HG02623 (cell line): ENCODE results near the gene SLC25A10.

Source experiments
- ATAC-seq: cut with Tn5 transposase; IDR thresholded peaks from one replicate; pipeline ENCODE4 v1.9.1; 2021; ENCODE audit warnings: moderate library complexity; ENCODE audit not compliant: unreplicated experiment

Gene SLC25A10

GRCh38 chr17:81705518-81706231, 6.4 kb upstream of the SLC25A10 start:
- no peak for ATAC-seq

DNA sequence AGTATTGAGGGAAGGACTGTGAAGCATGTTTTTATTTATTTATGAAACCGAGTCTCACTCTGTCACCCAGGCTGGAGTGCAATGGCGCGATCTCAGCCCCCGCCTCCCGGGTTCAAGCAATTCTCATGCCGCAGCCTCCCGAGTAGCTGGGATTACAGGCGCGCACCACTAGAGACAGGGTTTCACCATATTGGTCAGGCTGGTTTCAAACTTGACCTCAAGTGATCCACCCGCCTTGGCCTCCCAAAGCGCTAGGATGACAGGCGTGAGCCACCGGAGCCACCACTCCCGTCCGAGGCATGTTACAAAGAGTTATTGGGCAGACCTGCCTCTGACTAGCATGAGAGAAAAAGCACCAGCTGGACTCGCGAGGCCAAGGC, 5.9 kb upstream of the SLC25A10 start:
- ATAC-seq: no peak

DNA sequence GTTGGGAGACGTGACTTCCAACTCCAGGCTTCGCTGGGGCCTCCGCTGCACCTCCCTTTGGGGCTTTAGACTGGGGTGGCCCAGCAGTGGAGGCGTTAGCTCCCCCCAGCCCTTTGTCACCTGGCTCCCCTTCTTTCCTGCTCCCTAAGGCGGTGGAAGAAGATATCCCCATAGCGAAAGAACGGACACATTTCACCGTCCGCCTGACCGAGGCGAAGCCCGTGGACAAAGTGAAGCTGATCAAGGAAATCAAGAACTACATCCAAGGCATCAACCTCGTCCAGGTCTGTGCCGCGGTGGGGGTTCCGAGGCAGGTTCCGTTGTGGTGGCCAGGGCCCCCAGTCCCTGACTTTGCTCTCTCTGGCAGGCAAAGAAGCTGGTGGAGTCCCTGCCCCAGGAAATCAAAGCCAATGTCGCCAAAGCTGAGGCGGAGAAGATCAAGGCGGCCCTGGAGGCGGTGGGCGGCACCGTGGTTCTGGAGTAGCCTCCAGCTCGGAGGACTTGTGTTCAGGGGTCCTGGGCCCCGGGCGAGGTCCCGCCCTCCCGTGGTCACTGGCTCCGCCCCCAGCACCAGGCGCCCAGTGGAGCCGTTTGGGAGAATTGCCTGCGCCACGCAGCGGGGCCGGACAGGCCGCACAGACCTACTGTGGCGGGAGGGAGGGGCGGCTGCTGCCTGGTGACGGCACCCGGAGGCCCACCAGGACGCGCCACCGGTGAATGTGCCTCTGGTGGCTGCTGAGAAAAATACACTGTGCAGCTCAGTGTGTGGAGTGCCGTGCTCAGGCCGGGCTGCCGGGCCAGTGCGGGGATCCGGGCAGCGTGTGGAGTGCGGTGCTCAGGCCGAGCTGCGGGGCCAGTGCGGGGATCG, 5.1 kb upstream of the SLC25A10 start:
- ATAC-seq: no peak

DNA sequence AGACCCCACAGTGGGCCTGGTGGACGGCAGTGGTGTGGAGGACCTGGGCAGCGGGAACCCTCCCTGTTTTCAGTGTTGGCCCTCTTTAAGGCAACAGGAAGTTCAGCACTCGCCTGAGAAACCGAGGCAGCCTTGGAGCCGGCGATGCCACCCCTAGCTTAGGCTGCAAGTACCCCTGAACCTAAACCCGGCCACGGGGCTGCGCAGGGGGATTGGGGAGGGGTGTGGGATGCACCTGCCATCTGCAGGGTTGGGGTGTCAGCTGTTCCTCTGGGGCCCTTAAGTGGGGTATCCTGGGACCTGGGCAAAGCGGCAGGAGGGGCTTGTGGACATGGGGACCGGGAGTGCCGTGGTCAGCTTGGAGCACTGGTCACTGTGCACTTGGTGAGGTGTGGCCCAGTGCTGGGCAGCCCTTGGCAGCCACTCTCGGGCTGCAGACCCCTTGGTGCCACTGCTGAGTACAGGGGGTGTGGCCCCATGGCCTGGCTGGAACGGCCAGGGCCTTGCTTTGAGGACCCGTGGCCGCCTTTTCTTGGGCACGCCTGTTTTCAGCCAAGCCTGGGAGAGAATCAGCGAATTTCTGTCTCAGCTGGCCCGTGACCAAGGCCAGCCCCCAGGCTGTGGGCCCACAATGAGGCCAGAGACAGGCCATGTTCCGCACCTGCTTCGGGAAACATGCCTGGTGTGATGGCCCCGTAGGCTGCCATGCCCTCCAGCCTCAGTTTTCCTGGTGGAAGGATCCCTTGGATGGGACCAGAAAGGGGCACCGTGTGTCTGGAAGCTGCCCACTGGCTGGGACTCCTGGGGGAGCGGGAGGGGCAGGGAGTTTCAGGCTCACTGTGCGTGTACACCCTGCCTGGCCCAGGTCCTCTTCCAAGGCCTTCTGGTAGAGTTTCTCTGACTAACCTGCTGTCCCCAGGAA, 4.1 kb upstream of the SLC25A10 start:
- ATAC-seq: no peak

- ATAC-seq: no peak
Observed at GRCh38 chr17:81708739-81709185, 3.3 kb upstream of the SLC25A10 start.

DNA sequence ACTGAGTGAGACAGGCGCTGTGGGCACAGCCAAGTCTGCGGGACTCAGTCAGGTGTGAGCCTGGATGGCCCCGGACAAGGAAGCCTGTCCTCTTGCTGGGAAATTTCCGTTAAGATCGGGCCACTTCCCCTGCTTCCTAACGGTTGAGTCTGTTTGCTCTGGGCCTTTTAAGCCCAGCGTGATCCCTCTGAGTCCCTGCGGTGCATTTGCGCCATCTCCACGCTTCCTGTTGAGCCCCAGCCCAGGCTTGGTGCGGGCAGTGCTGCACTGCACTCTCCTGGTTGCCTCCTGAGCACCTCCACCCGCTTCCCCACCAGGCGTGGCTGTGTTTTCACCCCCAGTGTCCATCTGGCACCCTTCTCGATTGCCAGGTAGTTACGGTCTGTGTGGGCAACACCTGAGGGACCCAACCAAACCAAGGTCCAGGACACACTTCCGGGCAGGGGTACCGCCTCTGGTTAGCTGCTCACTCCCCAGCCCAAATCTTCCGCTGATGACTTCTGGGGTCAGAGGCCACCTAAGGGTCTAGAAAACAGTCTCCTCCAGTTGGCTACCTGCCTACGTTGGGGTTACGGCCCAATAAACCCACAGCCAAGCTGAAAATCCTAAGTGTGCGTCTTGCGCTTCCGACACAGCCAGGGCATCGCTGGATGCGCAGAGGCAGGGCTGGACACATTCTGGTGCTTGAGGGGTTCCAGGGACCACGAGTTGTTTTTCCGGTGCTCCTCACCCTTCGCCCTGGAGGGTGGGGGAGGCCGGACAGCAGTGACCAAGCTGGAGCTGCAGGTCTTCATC, 1.4 kb upstream of the SLC25A10 start:
- ATAC-seq: no peak

- no peak for ATAC-seq
Observed at GRCh38 chr17:81712468-81713003, 452 bp downstream of the SLC25A10 start.

DNA sequence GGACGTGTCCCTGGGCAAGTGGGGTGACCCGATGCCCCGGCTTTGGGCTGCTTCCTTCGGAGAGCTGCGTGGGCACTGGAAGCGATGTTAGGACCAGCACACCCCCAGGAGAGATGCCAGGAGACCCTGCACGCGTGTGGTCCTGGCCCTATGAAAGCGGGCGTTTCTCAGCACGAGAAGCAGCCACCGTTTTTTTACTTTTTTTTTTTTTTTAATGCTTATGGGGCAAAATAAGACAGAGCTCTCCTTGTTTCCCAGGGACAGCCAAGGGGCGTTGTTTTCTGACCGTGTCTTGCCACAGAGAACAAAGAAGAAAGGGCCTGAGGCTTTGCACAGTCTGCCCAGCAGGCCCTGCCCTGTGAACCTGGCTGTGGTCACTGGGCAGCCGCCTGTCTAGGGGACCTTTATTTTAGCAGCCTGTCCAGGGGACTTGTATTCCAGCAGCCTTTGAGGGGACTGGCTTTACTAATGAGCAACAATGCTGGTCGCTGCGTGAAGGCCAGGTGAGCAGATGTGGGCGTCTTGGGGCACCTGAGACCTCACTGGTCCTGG, 996 bp downstream of the SLC25A10 start:
- ATAC-seq: no peak

GRCh38 chr17:81713556-81714411, 1.7 kb downstream of the SLC25A10 start:
- ATAC-seq: no peak

DNA sequence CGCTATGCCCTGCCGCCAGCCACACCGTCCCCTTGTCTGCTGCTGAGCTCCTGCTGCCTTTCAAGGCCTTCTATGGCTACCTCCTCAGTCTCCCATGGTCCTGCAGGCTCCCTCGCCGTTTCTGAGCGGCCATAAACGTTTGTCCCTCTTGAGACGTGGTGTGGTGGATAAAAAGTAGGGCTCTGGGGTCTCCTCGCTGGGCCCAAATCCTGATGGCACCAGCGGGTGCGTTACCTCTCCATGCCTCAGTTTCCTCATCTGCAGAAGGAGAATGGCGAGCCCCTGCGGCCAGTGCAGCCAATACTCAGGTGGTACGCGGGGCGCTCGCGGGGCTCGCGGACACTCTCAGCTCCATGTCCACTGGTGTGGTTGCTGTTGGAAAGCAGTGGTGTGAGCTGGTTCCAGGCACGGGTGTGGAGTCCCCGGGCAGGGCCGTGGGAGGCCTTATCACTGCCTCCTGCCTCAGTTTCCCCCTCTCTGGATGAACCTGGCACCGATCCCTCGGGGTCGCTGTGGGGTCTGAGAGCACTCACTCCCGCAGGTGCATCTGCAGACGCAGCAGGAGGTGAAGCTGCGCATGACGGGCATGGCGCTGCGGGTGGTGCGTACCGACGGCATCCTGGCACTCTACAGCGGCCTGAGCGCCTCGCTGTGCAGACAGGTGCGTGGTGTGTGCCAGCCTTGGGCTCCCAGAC, 2.5 kb downstream of the SLC25A10 start:
- ATAC-seq: no peak

- no peak for ATAC-seq
Observed at GRCh38 chr17:81715107-81715871, 3.2 kb downstream of the SLC25A10 start.

- ATAC-seq: no peak
Observed at GRCh38 chr17:81715872-81716673, 4.0 kb downstream of the SLC25A10 start.

DNA sequence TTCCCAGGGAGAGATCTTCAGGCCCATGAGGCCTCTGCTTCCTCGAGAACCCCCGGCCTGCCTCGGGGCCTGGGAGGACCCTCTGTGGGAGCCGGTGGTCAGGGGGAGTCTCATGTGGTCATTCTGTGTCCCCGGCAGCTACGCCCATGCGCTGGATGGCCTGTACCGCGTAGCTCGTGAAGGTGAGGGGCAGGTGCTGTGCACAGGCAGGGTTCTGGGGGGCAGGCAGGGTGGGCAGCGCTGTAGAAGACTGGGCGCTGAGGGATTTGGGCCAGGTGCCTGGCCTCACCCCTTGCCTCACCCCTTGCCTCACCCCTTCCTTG, 4.6 kb downstream of the SLC25A10 start:
- no peak for ATAC-seq

DNA sequence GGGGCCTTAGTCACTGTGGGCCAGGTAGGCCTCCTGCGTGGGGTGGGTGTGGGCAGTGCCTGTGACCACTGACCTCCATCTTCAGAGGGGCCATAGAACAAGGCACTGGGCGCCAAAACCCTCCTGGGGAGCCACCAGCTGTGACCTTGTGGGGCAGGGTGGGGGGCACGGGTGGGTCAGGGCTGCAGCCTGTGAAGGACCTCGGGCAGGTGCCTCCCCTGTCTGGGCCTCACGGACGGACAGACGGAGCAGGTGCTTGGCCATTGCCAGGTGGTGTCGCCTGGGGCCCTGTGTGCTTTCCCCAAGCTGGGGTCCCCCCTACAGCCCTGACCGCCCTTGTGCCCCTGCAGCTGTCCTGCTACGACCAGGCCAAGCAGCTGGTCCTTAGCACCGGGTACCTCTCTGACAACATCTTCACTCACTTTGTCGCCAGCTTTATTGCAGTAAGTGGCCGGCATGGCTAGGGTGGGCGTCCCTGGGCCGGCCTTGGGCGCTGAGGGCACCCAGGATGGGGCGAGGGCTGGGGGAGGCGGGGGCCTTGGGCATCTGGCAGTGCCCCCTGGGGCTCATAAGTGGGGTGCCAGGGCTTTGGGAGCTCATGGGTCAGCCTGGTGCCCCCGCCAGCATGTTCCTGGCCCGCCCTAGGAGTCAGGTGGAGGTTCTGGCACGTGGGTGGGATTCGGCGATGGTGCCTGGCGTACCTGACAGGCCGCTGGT, 5.1 kb downstream of the SLC25A10 start:
- no peak for ATAC-seq

DNA sequence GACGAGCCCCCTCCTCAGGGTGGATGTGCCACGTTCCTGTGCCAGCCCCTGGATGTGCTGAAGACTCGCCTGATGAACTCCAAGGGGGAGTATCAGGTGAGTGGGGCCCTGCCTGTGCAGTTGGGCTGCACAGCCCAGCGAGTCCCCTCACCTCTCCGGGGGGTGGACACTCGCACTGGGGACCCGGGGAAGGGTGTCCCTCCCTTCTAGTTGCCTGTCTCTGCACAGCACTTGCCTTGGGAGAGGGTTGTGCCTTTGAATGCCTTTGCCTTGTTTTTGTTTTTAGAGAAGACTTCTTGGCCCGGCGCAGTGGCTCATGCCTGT, 5.6 kb downstream of the SLC25A10 start:
- ATAC-seq: no peak
